ENCODE measurements around the gene APBB1IP.

GRCh38 chr10:26507441-26507840, 69.3 kb downstream of the APBB1IP start:
- no peak for TF ChIP-seq POLR2A (IDR thresholded peaks at IDR 0.05)
- TF ChIP-seq CTCF (IDR thresholded peaks at IDR 0.05) = no peak
